ENCODE results near the gene ABLIM2. TPM values are rescaled to one million over a fixed set of nuclear protein-coding genes. Genes with fewer than 3 reads are reported as not detected.
"Not testable (repeated sequence)": the region's sequence is repeated elsewhere in the genome, so short reads cannot be mapped to it uniquely, and the experiment has no call there.

Gene ABLIM2
- total RNA-seq, 6 experiments from 2014 or later, result 0.14 TPM; not detected in 5

GRCh38 chr4:8141935-8142334 is 16.7 kb downstream of the ABLIM2 start:
- Mint-ChIP-seq H3K9me3 (no peaks in the 10 kb centered on the region; the same call in 1 of the 2 replicates), H3K36me3 (ENCODE audit: low read depth) (no peaks in the 10 kb centered on the region), H3K27ac (no peak overlapping the region), H3K4me1 (ENCODE audit: low read depth) (no peaks in the 10 kb centered on the region), H3K4me3 (no peak overlapping the region), H3K27me3 (ENCODE audit: insufficient read depth) (peaks cover 53% of the 10 kb centered on the region)
- DNase-seq, result no peak
- TF ChIP-seq CTCF (IDR thresholded peaks at IDR 0.05), result no peak

GRCh38 chr4:8140915-8141314 is 17.7 kb downstream of the ABLIM2 start:
- Mint-ChIP-seq H3K27me3 (ENCODE audit: insufficient read depth) (peaks cover 54% of the 10 kb centered on the region), H3K9me3 (no peaks in the 10 kb centered on the region; the same call in 1 of the 2 replicates), H3K4me1 (ENCODE audit: low read depth) (no peaks in the 10 kb centered on the region), H3K36me3 (ENCODE audit: low read depth) (no peaks in the 10 kb centered on the region), H3K27ac (no peak overlapping the region), H3K4me3 (no peak overlapping the region)
- no peak for DNase-seq
- no peak for TF ChIP-seq CTCF (IDR thresholded peaks at IDR 0.05)

- H3K27ac Mint-ChIP-seq; DNase-seq; H3K4me1 Mint-ChIP-seq (ENCODE audit: low read depth); H3K36me3 Mint-ChIP-seq (ENCODE audit: low read depth); H3K4me3 Mint-ChIP-seq; H3K9me3 Mint-ChIP-seq: not testable (repeated sequence)
- H3K27me3 Mint-ChIP-seq (ENCODE audit: insufficient read depth), result peaks cover 53% of the 10 kb centered on the region
These were observed 18.9 kb downstream of the ABLIM2 start for GRCh38 chr4:8139726-8140125.

GRCh38 chr4:8136972-8137710 is 21.5 kb downstream of the ABLIM2 start:
- no peak overlapping the region for H3K4me3 Mint-ChIP-seq
- no peaks in the 10 kb centered on the region for H3K36me3 Mint-ChIP-seq (ENCODE audit: low read depth)
- TF ChIP-seq CTCF (IDR thresholded peaks at IDR 0.05), result no peak
- no peak for DNase-seq
- H3K27ac Mint-ChIP-seq, result no peak overlapping the region
- no peaks in the 10 kb centered on the region for H3K4me1 Mint-ChIP-seq (ENCODE audit: low read depth)
- no peaks in the 10 kb centered on the region; the same call in 1 of the 2 replicates for H3K9me3 Mint-ChIP-seq
- H3K27me3 Mint-ChIP-seq (ENCODE audit: insufficient read depth), result peaks cover 68% of the 10 kb centered on the region

GRCh38 chr4:8136529-8136928 is 22.1 kb downstream of the ABLIM2 start:
- H3K27me3 Mint-ChIP-seq (ENCODE audit: insufficient read depth), result peaks cover 64% of the 10 kb centered on the region
- H3K4me3 Mint-ChIP-seq, result no peak overlapping the region
- no peak for DNase-seq
- H3K9me3 Mint-ChIP-seq, result no peaks in the 10 kb centered on the region; the same call in 1 of the 2 replicates
- no peak for TF ChIP-seq CTCF (IDR thresholded peaks at IDR 0.05)
- H3K4me1 Mint-ChIP-seq (ENCODE audit: low read depth), result no peaks in the 10 kb centered on the region
- no peaks in the 10 kb centered on the region for H3K36me3 Mint-ChIP-seq (ENCODE audit: low read depth)
- H3K27ac Mint-ChIP-seq, result no peak overlapping the region

GRCh38 chr4:8135666-8136065 is 22.9 kb downstream of the ABLIM2 start:
- no peak for TF ChIP-seq CTCF (IDR thresholded peaks at IDR 0.05)
- no peak for DNase-seq
- H3K4me1 Mint-ChIP-seq (ENCODE audit: low read depth), result no peaks in the 10 kb centered on the region
- no peaks in the 10 kb centered on the region; the same call in 1 of the 2 replicates for H3K9me3 Mint-ChIP-seq
- H3K36me3 Mint-ChIP-seq (ENCODE audit: low read depth), result no peaks in the 10 kb centered on the region
- no peak overlapping the region for H3K4me3 Mint-ChIP-seq
- no peak overlapping the region for H3K27ac Mint-ChIP-seq
- H3K27me3 Mint-ChIP-seq (ENCODE audit: insufficient read depth), result peaks cover 64% of the 10 kb centered on the region
